GM23338 (cell line): ENCODE data around the gene MAGI1.

Source experiments
- CREB1 ChIP-seq: fragments of 250-450 bp; sonication (Bioruptor Pico); IDR thresholded peaks from 2 replicates; pipeline ENCODE4 v1.5.0; 2020; ENCODE audit warnings: low read depth, mild to moderate bottlenecking, moderate library complexity
- CTCF ChIP-seq, 2 experiments: fragments of 200-600 bp in 1 of 2; sonication (generic) in 1 of 2; conservative IDR thresholded peaks; 2 replicates each; pipeline versions ENCODE4 v1.5.1 to v1.6.1; 2016 to 2017; ENCODE audit warnings: antibody characterized with exemption in 2 of 2, low read depth in 2 of 2, mild to moderate bottlenecking in 2 of 2, moderate library complexity in 1 of 2
- ETS1 ChIP-seq: IDR thresholded peaks from 2 replicates; pipeline ENCODE4 v1.6.1; 2016; ENCODE audit warnings: antibody characterized with exemption
- EZH2 ChIP-seq: fragments of 200-600 bp; sonication (generic); IDR thresholded peaks from one replicate; pipeline ENCODE4 v1.8.0; 2017; ENCODE audit warnings: antibody characterized with exemption, mild to moderate bottlenecking, low read depth; ENCODE audit not compliant: unreplicated experiment
- EZH2phosphoT487 ChIP-seq: fragments of 200-600 bp; sonication (generic); IDR thresholded peaks from one replicate; pipeline ENCODE4 v1.8.1; 2018; ENCODE audit warnings: antibody characterized with exemption; ENCODE audit not compliant: unreplicated experiment
- JUNB ChIP-seq: IDR thresholded peaks from one replicate; pipeline ENCODE4 v1.6.1; 2016; ENCODE audit warnings: antibody characterized with exemption; ENCODE audit not compliant: unreplicated experiment
- POLR2AphosphoS5 ChIP-seq: IDR thresholded peaks from 2 replicates; pipeline ENCODE4 v1.6.1; 2016; ENCODE audit warnings: antibody characterized with exemption, low read depth
- ZNF114 ChIP-seq: fragments of 250-450 bp; sonication (Bioruptor Pico); IDR thresholded peaks from 2 replicates; pipeline ENCODE4 v1.5.0; 2020; ENCODE audit warnings: mild to moderate bottlenecking, moderate library complexity

GRCh38 chr3:65636326-65636725, 402.4 kb downstream of the MAGI1 start:
- no peak for TF ChIP-seq CTCF (conservative IDR thresholded peaks at IDR 0.05; ENCODE audit: low read depth in 2 of 2)
- TF ChIP-seq JUNB: no peak
- no peak for TF ChIP-seq EZH2
- no peak for TF ChIP-seq POLR2AphosphoS5
- no peak for TF ChIP-seq ETS1
- TF ChIP-seq EZH2phosphoT487: no peak
- TF ChIP-seq ZNF114 (CRISPR knock-in tag): no peak
- TF ChIP-seq CREB1: no peak
